Keratinocyte (primary cell): ENCODE measurements around the gene ANKRD28. TPM values are rescaled to one million over a fixed set of nuclear protein-coding genes. Genes with fewer than 3 reads are reported as not detected.

Experiments used
- DNase-seq: peaks from one replicate; pipeline ENCODE4 v3.0.0-alpha.2; 2011; ENCODE audit warnings: low read depth, missing footprints, low spot score
- FAIRE-seq: peaks from 2 replicates; lab custom pipeline; 2011; peaks lifted over from hg19 to GRCh38; lab: Jason Lieb, UNC
- H2AFZ ChIP-seq: 2 replicates; pipeline ENCODE4 v1.6.0; 2012; ENCODE audit warnings: low read length, control low read depth, inconsistent platforms; ENCODE audit not compliant: control insufficient read depth
- H3K27ac ChIP-seq: 2 replicates; pipeline ENCODE4 v1.5.1; 2011; ENCODE audit warnings: low read length; ENCODE audit not compliant: control insufficient read depth, insufficient read depth
- H3K27me3 ChIP-seq: 3 replicates; pipeline ENCODE4 v1.6.0; 2011; ENCODE audit warnings: low read length; ENCODE audit not compliant: control insufficient read depth, insufficient read depth; ENCODE audit errors: extremely low read depth
- H3K36me3 ChIP-seq, 2 experiments: 2 replicates in 1 of 2; 3 replicates in 1 of 2; pipeline ENCODE4 v1.5.1; 2011; ENCODE audit warnings: low read length in 2 of 2, mild to moderate bottlenecking in 1 of 2; ENCODE audit not compliant: control insufficient read depth in 2 of 2, insufficient read depth in 2 of 2; ENCODE audit errors: extremely low read depth in 1 of 2
- H3K4me1 ChIP-seq: 3 replicates; pipeline ENCODE4 v1.5.1; 2011; ENCODE audit warnings: low read length; ENCODE audit not compliant: control insufficient read depth, insufficient read depth; ENCODE audit errors: extremely low read depth
- H3K4me2 ChIP-seq: 3 replicates; pipeline ENCODE4 v1.6.0; 2011; ENCODE audit warnings: low read depth, low read length; ENCODE audit not compliant: control insufficient read depth, insufficient read depth; ENCODE audit errors: extremely low read depth
- H3K4me3 ChIP-seq, 3 experiments: fragments of 200-600 bp in 1 of 3; sonication (generic) in 1 of 3; 2 replicates in 2 of 3; 3 replicates in 1 of 3; pipeline ENCODE4 v1.5.1; 2011 to 2016; ENCODE audit warnings: low read length in 3 of 3, mild to moderate bottlenecking in 3 of 3, control low read depth in 2 of 3, inconsistent platforms in 1 of 3, low read depth in 1 of 3, mixed read lengths in 1 of 3, mixed run types in 1 of 3, moderate library complexity in 1 of 3; ENCODE audit not compliant: control insufficient read depth in 2 of 3, insufficient read depth in 2 of 3; ENCODE audit errors: extremely low read depth in 1 of 3
- H3K79me2 ChIP-seq: 2 replicates; pipeline ENCODE4 v1.6.0; 2012; ENCODE audit warnings: low read length; ENCODE audit not compliant: control insufficient read depth, insufficient read depth
- H3K9ac ChIP-seq: 3 replicates; pipeline ENCODE4 v1.6.0; 2011; ENCODE audit warnings: low read length; ENCODE audit not compliant: control insufficient read depth, insufficient read depth; ENCODE audit errors: extremely low read depth
- H3K9me1 ChIP-seq: 3 replicates; pipeline ENCODE4 v1.6.0; 2011; ENCODE audit warnings: low read length; ENCODE audit not compliant: control insufficient read depth, insufficient read depth; ENCODE audit errors: extremely low read depth
- H3K9me3 ChIP-seq: 2 replicates; pipeline ENCODE4 v1.5.1; 2012; ENCODE audit warnings: low read depth, low read length; ENCODE audit not compliant: control insufficient read depth
- H4K20me1 ChIP-seq: 3 replicates; pipeline ENCODE4 v1.6.0; 2011; ENCODE audit warnings: low read length; ENCODE audit not compliant: control insufficient read depth, insufficient read depth; ENCODE audit errors: extremely low read depth
- EZH2 ChIP-seq: IDR thresholded peaks from one replicate; pipeline ENCODE4 v1.6.1; 2012; ENCODE audit warnings: inconsistent platforms, mild to moderate bottlenecking, low read length, moderate library complexity
- dilution Hi-C: fragments of 300-500 bp; cut with MboI; formaldehyde crosslinking; loops from one replicate; pipeline ENCODE4 v1.7.0; 2020; ENCODE audit warnings: low sequenced_read_pairs; ENCODE audit not compliant: extremely low pct_ligation_motif_present
- polyA plus RNA-seq, 5 experiments: library from polyadenylated mRNA; depleted of rRNA in 3 of 5; stranded (reverse) in 3 of 5; stranded (forward) in 1 of 5; unstranded in 1 of 5; fragments of >200 nt; gene quantifications; 1 replicate in 1 of 5; 2 replicates in 3 of 5; 3 replicates in 1 of 5; pipeline versions ENCODE4 v1.2.1 to v1.2.3, GENCODE V29; 2011 to 2012; ENCODE audit warnings: missing spikeins in 2 of 5, low read depth in 1 of 5, low replicate concordance in 1 of 5
- TF ChIP-seq, protein P1 (sequence below), 3 experiments: IDR thresholded peaks in 1 of 3; conservative IDR thresholded peaks in 1 of 3; optimal IDR thresholded peaks in 1 of 3; 2 replicates in 2 of 3; 3 replicates in 1 of 3; pipeline versions ENCODE3 to v1.5.1; 2011; ENCODE audit warnings: low read length in 3 of 3, mild to moderate bottlenecking in 3 of 3, moderate library complexity in 2 of 3, control low read depth in 1 of 3, inconsistent platforms in 1 of 3; ENCODE audit not compliant: insufficient read depth in 2 of 3; ENCODE audit errors: extremely low read depth in 1 of 3

ANKRD28 gene
- polyA plus RNA-seq, 1 donor (not counting 4 experiments of a cell fraction or from before 2014, with no cell fraction given): 32.7 TPM

DNA sequence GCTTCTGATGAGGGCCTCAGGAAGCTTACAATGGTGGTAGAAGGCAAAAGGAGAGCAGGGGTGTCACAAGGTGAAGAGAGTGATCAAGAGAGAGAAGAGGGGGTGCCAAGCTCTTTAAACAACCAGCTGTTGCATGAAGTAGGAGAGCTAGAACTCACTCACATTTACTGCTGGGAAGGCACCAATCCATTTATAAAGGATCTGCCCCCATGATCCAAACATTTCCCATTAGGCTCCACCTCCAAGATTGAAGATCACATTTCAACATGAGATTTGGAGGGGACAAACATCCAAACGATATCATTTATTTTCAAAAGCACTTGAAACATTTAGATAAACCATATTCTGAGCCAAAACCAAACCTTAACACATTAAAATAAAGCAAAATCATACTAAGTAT is 26.3 kb downstream of the ANKRD28 start:
- no peak overlapping the region for H2AFZ ChIP-seq
- no peak overlapping the region for H3K9ac ChIP-seq
- no peak overlapping the region for H3K4me2 ChIP-seq
- no peaks in the 10 kb centered on the region for H3K27me3 ChIP-seq
- H3K9me3 ChIP-seq: no peaks in the 10 kb centered on the region
- H3K9me1 ChIP-seq: no peaks in the 10 kb centered on the region
- no peak overlapping the region for H3K4me3 ChIP-seq
- TF ChIP-seq EZH2: no peak
- TF ChIP-seq, protein P1, sequence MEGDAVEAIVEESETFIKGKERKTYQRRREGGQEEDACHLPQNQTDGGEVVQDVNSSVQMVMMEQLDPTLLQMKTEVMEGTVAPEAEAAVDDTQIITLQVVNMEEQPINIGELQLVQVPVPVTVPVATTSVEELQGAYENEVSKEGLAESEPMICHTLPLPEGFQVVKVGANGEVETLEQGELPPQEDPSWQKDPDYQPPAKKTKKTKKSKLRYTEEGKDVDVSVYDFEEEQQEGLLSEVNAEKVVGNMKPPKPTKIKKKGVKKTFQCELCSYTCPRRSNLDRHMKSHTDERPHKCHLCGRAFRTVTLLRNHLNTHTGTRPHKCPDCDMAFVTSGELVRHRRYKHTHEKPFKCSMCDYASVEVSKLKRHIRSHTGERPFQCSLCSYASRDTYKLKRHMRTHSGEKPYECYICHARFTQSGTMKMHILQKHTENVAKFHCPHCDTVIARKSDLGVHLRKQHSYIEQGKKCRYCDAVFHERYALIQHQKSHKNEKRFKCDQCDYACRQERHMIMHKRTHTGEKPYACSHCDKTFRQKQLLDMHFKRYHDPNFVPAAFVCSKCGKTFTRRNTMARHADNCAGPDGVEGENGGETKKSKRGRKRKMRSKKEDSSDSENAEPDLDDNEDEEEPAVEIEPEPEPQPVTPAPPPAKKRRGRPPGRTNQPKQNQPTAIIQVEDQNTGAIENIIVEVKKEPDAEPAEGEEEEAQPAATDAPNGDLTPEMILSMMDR (optimal IDR thresholded peaks at IDR 0.05 in 1 of 3, IDR thresholded peaks at IDR 0.05 in 1 of 3, conservative IDR thresholded peaks at IDR 0.05 in 1 of 3; ENCODE audit: extremely low read depth in 1 of 3, insufficient read depth in 2 of 3, low read length in 3 of 3): no peak
- peaks cover 20% of the 10 kb centered on the region for H3K4me1 ChIP-seq
- H4K20me1 ChIP-seq: no peaks in the 10 kb centered on the region
- no peaks in the 10 kb centered on the region for H3K36me3 ChIP-seq
- peaks cover 24% of the 10 kb centered on the region for H3K79me2 ChIP-seq
- H3K27ac ChIP-seq: no peak overlapping the region
- FAIRE-seq (no peak), DNase-seq (no peak)
- dilution Hi-C loops: no loop called here

DNA sequence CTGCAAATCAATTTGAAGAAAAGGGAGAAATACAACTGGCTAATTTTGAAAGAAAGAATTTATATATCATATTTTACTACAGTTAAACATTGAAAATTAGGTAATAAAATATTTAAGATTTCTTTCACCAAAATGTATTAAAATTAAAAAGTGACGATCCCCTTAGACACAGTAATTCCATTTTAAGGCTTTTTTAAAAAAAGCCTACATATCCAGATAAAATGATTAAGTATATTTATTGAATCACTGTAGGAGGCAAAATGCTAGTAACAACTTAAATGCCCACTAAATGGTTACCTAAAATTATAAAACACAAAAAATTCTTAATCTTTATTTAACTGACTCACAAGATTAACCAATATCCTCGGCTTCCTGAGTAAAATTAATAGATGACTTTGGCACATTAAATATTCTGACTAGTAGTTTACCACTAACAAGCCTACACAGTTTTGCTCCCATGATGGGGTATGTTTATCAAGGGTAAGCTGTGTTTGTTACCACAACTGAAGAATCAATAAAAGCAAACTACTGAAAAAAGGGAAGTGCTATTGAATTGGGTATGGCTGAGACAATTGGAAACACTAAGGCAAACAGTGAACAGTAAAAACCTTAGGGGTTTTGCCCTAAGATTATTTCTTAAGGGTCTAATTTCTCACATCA is 28.4 kb downstream of the ANKRD28 start:
- H2AFZ ChIP-seq: no peak overlapping the region
- H3K4me3 ChIP-seq: no peak overlapping the region
- peak overlapping the region; percentile 69 for H3K27ac ChIP-seq
- dilution Hi-C loops: no loop called here
- FAIRE-seq (no peak), DNase-seq (no peak)
- no peaks in the 10 kb centered on the region for H3K9me3 ChIP-seq
- no peak overlapping the region for H3K9ac ChIP-seq
- TF ChIP-seq, protein P1 (optimal IDR thresholded peaks at IDR 0.05 in 1 of 3, IDR thresholded peaks at IDR 0.05 in 1 of 3, conservative IDR thresholded peaks at IDR 0.05 in 1 of 3; ENCODE audit: extremely low read depth in 1 of 3, insufficient read depth in 2 of 3, low read length in 3 of 3): no peak
- TF ChIP-seq EZH2: no peak
- no peaks in the 10 kb centered on the region for H4K20me1 ChIP-seq
- peaks cover 25% of the 10 kb centered on the region for H3K4me1 ChIP-seq
- no peaks in the 10 kb centered on the region for H3K9me1 ChIP-seq
- H3K27me3 ChIP-seq: no peaks in the 10 kb centered on the region
- H3K4me2 ChIP-seq: peak overlapping the region; percentile 65
- H3K79me2 ChIP-seq: peaks cover 17% of the 10 kb centered on the region
- H3K36me3 ChIP-seq: no peaks in the 10 kb centered on the region
